Keratinocyte (primary cell): ENCODE measurements around the gene GPC3. TPM values are rescaled to one million over a fixed set of nuclear protein-coding genes. Genes with fewer than 3 reads are reported as not detected.

ENCODE experiments used
- DNase-seq: peaks from one replicate; pipeline ENCODE4 v3.0.0-alpha.2; 2011; ENCODE audit warnings: low read depth, missing footprints, low spot score
- FAIRE-seq: peaks from 2 replicates; lab custom pipeline; 2011; peaks lifted over from hg19 to GRCh38; lab: Jason Lieb, UNC
- H2AFZ ChIP-seq: 2 replicates; pipeline ENCODE4 v1.6.0; 2012; ENCODE audit warnings: low read length, control low read depth, inconsistent platforms; ENCODE audit not compliant: control insufficient read depth
- H3K27ac ChIP-seq: 2 replicates; pipeline ENCODE4 v1.5.1; 2011; ENCODE audit warnings: low read length; ENCODE audit not compliant: control insufficient read depth, insufficient read depth
- H3K27me3 ChIP-seq: 3 replicates; pipeline ENCODE4 v1.6.0; 2011; ENCODE audit warnings: low read length; ENCODE audit not compliant: control insufficient read depth, insufficient read depth; ENCODE audit errors: extremely low read depth
- H3K36me3 ChIP-seq, 2 experiments: 2 replicates in 1 of 2; 3 replicates in 1 of 2; pipeline ENCODE4 v1.5.1; 2011; ENCODE audit warnings: low read length in 2 of 2, mild to moderate bottlenecking in 1 of 2; ENCODE audit not compliant: control insufficient read depth in 2 of 2, insufficient read depth in 2 of 2; ENCODE audit errors: extremely low read depth in 1 of 2
- H3K4me1 ChIP-seq: 3 replicates; pipeline ENCODE4 v1.5.1; 2011; ENCODE audit warnings: low read length; ENCODE audit not compliant: control insufficient read depth, insufficient read depth; ENCODE audit errors: extremely low read depth
- H3K4me2 ChIP-seq: 3 replicates; pipeline ENCODE4 v1.6.0; 2011; ENCODE audit warnings: low read depth, low read length; ENCODE audit not compliant: control insufficient read depth, insufficient read depth; ENCODE audit errors: extremely low read depth
- H3K4me3 ChIP-seq, 3 experiments: fragments of 200-600 bp in 1 of 3; sonication (generic) in 1 of 3; 2 replicates in 2 of 3; 3 replicates in 1 of 3; pipeline ENCODE4 v1.5.1; 2011 to 2016; ENCODE audit warnings: low read length in 3 of 3, mild to moderate bottlenecking in 3 of 3, control low read depth in 2 of 3, inconsistent platforms in 1 of 3, low read depth in 1 of 3, mixed read lengths in 1 of 3, mixed run types in 1 of 3, moderate library complexity in 1 of 3; ENCODE audit not compliant: control insufficient read depth in 2 of 3, insufficient read depth in 2 of 3; ENCODE audit errors: extremely low read depth in 1 of 3
- H3K79me2 ChIP-seq: 2 replicates; pipeline ENCODE4 v1.6.0; 2012; ENCODE audit warnings: low read length; ENCODE audit not compliant: control insufficient read depth, insufficient read depth
- H3K9ac ChIP-seq: 3 replicates; pipeline ENCODE4 v1.6.0; 2011; ENCODE audit warnings: low read length; ENCODE audit not compliant: control insufficient read depth, insufficient read depth; ENCODE audit errors: extremely low read depth
- H3K9me1 ChIP-seq: 3 replicates; pipeline ENCODE4 v1.6.0; 2011; ENCODE audit warnings: low read length; ENCODE audit not compliant: control insufficient read depth, insufficient read depth; ENCODE audit errors: extremely low read depth
- H3K9me3 ChIP-seq: 2 replicates; pipeline ENCODE4 v1.5.1; 2012; ENCODE audit warnings: low read depth, low read length; ENCODE audit not compliant: control insufficient read depth
- H4K20me1 ChIP-seq: 3 replicates; pipeline ENCODE4 v1.6.0; 2011; ENCODE audit warnings: low read length; ENCODE audit not compliant: control insufficient read depth, insufficient read depth; ENCODE audit errors: extremely low read depth
- CTCF ChIP-seq, 3 experiments: IDR thresholded peaks in 1 of 3; conservative IDR thresholded peaks in 1 of 3; optimal IDR thresholded peaks in 1 of 3; 2 replicates in 2 of 3; 3 replicates in 1 of 3; pipeline versions ENCODE3 to v1.5.1; 2011; ENCODE audit warnings: low read length in 3 of 3, mild to moderate bottlenecking in 3 of 3, moderate library complexity in 2 of 3, control low read depth in 1 of 3, inconsistent platforms in 1 of 3; ENCODE audit not compliant: insufficient read depth in 2 of 3; ENCODE audit errors: extremely low read depth in 1 of 3
- EZH2 ChIP-seq: IDR thresholded peaks from one replicate; pipeline ENCODE4 v1.6.1; 2012; ENCODE audit warnings: inconsistent platforms, mild to moderate bottlenecking, low read length, moderate library complexity
- dilution Hi-C: fragments of 300-500 bp; cut with MboI; formaldehyde crosslinking; loops from one replicate; pipeline ENCODE4 v1.7.0; 2020; ENCODE audit warnings: low sequenced_read_pairs; ENCODE audit not compliant: extremely low pct_ligation_motif_present
- polyA plus RNA-seq, 5 experiments: library from polyadenylated mRNA; depleted of rRNA in 3 of 5; stranded (reverse) in 3 of 5; stranded (forward) in 1 of 5; unstranded in 1 of 5; fragments of >200 nt; gene quantifications; 1 replicate in 1 of 5; 2 replicates in 3 of 5; 3 replicates in 1 of 5; pipeline versions ENCODE4 v1.2.1 to v1.2.3, GENCODE V29; 2011 to 2012; ENCODE audit warnings: missing spikeins in 2 of 5, low read depth in 1 of 5, low replicate concordance in 1 of 5

GPC3 gene
- polyA plus RNA-seq, 1 donor (not counting 4 experiments of a cell fraction or from before 2014, with no cell fraction given) = 0.03 TPM

DNA sequence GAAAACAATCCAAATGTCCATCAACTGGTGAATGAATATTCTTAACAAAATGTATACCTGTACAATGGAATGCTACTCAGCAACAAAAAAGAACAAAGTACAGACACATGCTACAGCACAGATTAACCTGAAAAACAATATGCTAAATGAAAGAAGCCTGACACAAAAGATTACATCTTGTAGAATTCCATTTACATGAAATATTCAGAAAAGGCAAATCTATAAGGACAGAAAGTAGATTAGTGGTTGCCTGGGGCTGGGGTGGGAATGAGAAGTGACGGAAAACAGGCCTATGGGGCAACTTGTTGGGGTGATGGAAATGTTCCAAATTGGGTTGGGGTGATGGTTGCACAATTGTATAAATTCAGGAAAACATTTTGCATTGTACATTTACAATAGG is 351.0 kb downstream of the GPC3 start:
- dilution Hi-C loops = no loop called here

GRCh38 chrX:133633950-133634349 is 351.4 kb downstream of the GPC3 start:
- Histone ChIP-seq H3K27me3 (no peaks in the 10 kb centered on the region), H3K4me1 (peaks cover 5% of the 10 kb centered on the region), H3K79me2 (no peaks in the 10 kb centered on the region), H2AFZ (no peak overlapping the region), H4K20me1 (no peaks in the 10 kb centered on the region), H3K9me1 (no peaks in the 10 kb centered on the region), H3K27ac (no peak overlapping the region), H3K4me3 (no peak overlapping the region), H3K36me3 (no peaks in the 10 kb centered on the region), H3K9ac (no peak overlapping the region), H3K4me2 (no peak overlapping the region), H3K9me3 (no peaks in the 10 kb centered on the region)
- FAIRE-seq = no peak
- TF ChIP-seq CTCF (optimal IDR thresholded peaks at IDR 0.05 in 1 of 3, IDR thresholded peaks at IDR 0.05 in 1 of 3, conservative IDR thresholded peaks at IDR 0.05 in 1 of 3; ENCODE audit: extremely low read depth in 1 of 3, insufficient read depth in 2 of 3, low read length in 3 of 3) (no peak), EZH2 (no peak)
- dilution Hi-C loops = no loop called here
- DNase-seq = no peak

More for the DNA sequence above, 351.0 kb downstream of the GPC3 start:
- Histone ChIP-seq H3K27ac (no peak overlapping the region), H3K9me1 (no peaks in the 10 kb centered on the region), H2AFZ (no peak overlapping the region), H3K4me2 (no peak overlapping the region), H3K36me3 (no peaks in the 10 kb centered on the region), H3K4me3 (no peak overlapping the region), H3K9ac (no peak overlapping the region), H3K9me3 (no peaks in the 10 kb centered on the region), H3K27me3 (no peaks in the 10 kb centered on the region), H4K20me1 (no peaks in the 10 kb centered on the region), H3K79me2 (no peaks in the 10 kb centered on the region), H3K4me1 (peaks cover 5% of the 10 kb centered on the region)
- no peak for TF ChIP-seq CTCF (optimal IDR thresholded peaks at IDR 0.05 in 1 of 3, IDR thresholded peaks at IDR 0.05 in 1 of 3, conservative IDR thresholded peaks at IDR 0.05 in 1 of 3; ENCODE audit: extremely low read depth in 1 of 3, insufficient read depth in 2 of 3, low read length in 3 of 3)
- no peak for TF ChIP-seq EZH2
- FAIRE-seq = no peak
- no peak for DNase-seq
